ENCODE results near the gene NUAK2.

DNA sequence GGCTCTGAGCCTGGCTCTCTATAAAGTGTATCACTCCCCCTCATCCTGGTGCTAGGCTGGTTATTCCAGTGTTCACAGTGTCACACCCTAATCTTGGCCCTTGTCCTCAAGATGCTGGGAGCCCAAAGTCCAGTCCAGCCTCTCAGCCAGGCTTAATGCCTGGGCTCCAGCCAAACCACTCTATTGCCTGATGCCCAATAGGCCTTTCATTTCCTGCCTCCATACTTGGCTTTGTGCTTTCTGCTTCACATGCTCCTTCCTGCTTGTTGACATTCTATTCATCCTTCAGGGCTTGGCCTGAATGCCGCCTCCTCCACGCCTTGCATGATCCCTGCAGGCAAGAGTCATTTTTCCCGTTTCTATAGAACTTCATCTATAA is 33.5 kb upstream of the NUAK2 start:
- TF ChIP-seq, protein P1, sequence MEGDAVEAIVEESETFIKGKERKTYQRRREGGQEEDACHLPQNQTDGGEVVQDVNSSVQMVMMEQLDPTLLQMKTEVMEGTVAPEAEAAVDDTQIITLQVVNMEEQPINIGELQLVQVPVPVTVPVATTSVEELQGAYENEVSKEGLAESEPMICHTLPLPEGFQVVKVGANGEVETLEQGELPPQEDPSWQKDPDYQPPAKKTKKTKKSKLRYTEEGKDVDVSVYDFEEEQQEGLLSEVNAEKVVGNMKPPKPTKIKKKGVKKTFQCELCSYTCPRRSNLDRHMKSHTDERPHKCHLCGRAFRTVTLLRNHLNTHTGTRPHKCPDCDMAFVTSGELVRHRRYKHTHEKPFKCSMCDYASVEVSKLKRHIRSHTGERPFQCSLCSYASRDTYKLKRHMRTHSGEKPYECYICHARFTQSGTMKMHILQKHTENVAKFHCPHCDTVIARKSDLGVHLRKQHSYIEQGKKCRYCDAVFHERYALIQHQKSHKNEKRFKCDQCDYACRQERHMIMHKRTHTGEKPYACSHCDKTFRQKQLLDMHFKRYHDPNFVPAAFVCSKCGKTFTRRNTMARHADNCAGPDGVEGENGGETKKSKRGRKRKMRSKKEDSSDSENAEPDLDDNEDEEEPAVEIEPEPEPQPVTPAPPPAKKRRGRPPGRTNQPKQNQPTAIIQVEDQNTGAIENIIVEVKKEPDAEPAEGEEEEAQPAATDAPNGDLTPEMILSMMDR (conservative IDR thresholded peaks at IDR 0.05; ENCODE audit: low read depth, low read length): no peak
- no peak for TF ChIP-seq EZH2 (IDR thresholded peaks at IDR 0.05; ENCODE audit: borderline replicate concordance, low read depth, low read length, poor library complexity, severe bottlenecking)

All from A673 (cell line).